ENCODE results near the gene RBPJ. TPM values are rescaled to one million over a fixed set of nuclear protein-coding genes. Genes with fewer than 3 reads are reported as not detected.

Gene RBPJ
- polyA plus RNA-seq, 1 experiment = 218 TPM

- DNase-seq (ENCODE audit: low read depth, low spot score) = no peak
- Histone ChIP-seq H3K9me3 (ENCODE audit: control insufficient read depth, insufficient read depth, low read length) (no peaks in the 10 kb centered on the region), H3K27ac (ENCODE audit: low read depth, low read length) (no peak overlapping the region), H3K4me3 (ENCODE audit: low read depth, low read length) (no peak overlapping the region), H3K27me3 (ENCODE audit: control insufficient read depth, insufficient read depth, low read length) (no peaks in the 10 kb centered on the region)
- ChIA-PET POLR2A (no interaction called here), CTCF (interaction anchor here (0.8 to 8.5 kb wide), 49 partner anchors 10 to 677 kb away, joined by 3 to 141 read pairs (median 5); no protein-coding TSS in a partner anchor)
- TF ChIP-seq, protein P1, sequence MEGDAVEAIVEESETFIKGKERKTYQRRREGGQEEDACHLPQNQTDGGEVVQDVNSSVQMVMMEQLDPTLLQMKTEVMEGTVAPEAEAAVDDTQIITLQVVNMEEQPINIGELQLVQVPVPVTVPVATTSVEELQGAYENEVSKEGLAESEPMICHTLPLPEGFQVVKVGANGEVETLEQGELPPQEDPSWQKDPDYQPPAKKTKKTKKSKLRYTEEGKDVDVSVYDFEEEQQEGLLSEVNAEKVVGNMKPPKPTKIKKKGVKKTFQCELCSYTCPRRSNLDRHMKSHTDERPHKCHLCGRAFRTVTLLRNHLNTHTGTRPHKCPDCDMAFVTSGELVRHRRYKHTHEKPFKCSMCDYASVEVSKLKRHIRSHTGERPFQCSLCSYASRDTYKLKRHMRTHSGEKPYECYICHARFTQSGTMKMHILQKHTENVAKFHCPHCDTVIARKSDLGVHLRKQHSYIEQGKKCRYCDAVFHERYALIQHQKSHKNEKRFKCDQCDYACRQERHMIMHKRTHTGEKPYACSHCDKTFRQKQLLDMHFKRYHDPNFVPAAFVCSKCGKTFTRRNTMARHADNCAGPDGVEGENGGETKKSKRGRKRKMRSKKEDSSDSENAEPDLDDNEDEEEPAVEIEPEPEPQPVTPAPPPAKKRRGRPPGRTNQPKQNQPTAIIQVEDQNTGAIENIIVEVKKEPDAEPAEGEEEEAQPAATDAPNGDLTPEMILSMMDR (IDR thresholded peaks at IDR 0.05; ENCODE audit: low read depth, low read length) = no peak
Observed at GRCh38 chr4:26330946-26331345, 10.1 kb downstream of the RBPJ start.

DNA sequence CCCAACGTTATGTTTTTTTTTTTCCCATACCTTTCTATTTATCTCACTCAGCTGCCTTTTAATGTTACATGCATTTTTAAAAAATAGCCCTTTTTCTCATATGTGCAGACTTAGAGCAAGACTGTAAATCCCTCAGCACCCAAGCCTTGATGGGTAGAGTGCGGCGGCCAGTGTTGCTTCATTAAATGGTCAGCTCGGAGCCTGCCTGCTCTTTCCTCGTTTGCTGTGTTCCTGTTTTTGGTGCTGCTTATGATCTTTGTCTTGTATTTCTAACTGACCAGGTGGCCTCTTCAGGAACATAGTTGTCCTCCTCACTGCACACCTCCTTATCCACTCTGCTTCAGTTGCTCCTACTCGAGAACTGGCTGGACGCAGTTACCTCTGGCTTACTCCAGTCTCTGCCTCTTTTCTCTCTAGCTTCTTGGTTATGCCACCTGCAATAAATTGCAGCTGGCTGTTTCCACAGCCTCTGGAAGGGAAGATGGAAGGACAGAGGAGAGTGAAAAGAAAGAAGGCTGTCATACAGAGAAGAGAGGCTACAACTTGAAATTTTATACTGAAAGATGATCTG is 10.7 kb downstream of the RBPJ start:
- TF ChIP-seq, protein P1 (IDR thresholded peaks at IDR 0.05; ENCODE audit: low read depth, low read length) = no peak
- H3K27me3 ChIP-seq (ENCODE audit: control insufficient read depth, insufficient read depth, low read length) = no peaks in the 10 kb centered on the region
- no peak for DNase-seq (ENCODE audit: low read depth, low spot score)
- ChIA-PET POLR2A (no interaction called here), CTCF (interaction anchor here (0.9 to 8.5 kb wide), 21 partner anchors 13 to 405 kb away, joined by 3 to 141 read pairs (median 4); no protein-coding TSS in a partner anchor)
- H3K4me3 ChIP-seq (ENCODE audit: low read depth, low read length) = no peak overlapping the region
- H3K9me3 ChIP-seq (ENCODE audit: control insufficient read depth, insufficient read depth, low read length) = no peaks in the 10 kb centered on the region
- no peak overlapping the region for H3K27ac ChIP-seq (ENCODE audit: low read depth, low read length)

- CTCF ChIA-PET = interaction anchor here (0.7 kb wide), 2 partner anchors 64 to 77 kb away, joined by 3 read pairs; no protein-coding TSS in a partner anchor
- Histone ChIP-seq H3K9me3 (ENCODE audit: control insufficient read depth, insufficient read depth, low read length) (no peaks in the 10 kb centered on the region), H3K27me3 (ENCODE audit: control insufficient read depth, insufficient read depth, low read length) (no peaks in the 10 kb centered on the region), H3K4me3 (ENCODE audit: low read depth, low read length) (no peak overlapping the region), H3K27ac (ENCODE audit: low read depth, low read length) (no peak overlapping the region)
- POLR2A ChIA-PET = no interaction called here
- DNase-seq (ENCODE audit: low read depth, low spot score) = no peak
- TF ChIP-seq, protein P1 (IDR thresholded peaks at IDR 0.05; ENCODE audit: low read depth, low read length) = no peak
Observed at GRCh38 chr4:26334366-26334765, 13.6 kb downstream of the RBPJ start.

DNA sequence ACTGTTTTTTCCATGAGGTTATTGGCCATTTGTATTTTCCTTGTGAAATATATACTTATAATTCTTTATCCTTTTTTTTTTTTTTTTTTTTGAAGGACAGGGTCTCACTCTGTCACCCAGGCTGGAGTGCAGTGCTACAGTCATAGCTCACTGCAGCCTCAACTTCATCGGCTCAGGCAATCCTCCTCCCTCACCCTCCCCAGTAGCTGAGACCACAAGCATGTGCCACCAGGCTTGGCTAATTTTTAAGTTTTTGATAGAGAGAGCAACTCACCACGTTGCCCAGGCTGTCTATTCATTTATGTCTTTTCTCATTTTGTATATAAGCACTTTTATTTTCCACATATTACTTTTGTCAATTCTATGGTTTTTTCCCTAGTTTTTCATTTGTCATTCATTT is 16.8 kb downstream of the RBPJ start:
- no peak overlapping the region for H3K4me3 ChIP-seq (ENCODE audit: low read depth, low read length)
- H3K9me3 ChIP-seq (ENCODE audit: control insufficient read depth, insufficient read depth, low read length) = no peaks in the 10 kb centered on the region
- no peak for DNase-seq (ENCODE audit: low read depth, low spot score)
- ChIA-PET CTCF (no interaction called here), POLR2A (interaction anchor here (0.7 to 0.8 kb wide), 2 partner anchors 15 to 528 kb away, joined by 3 to 8 read pairs; no protein-coding TSS in a partner anchor)
- no peaks in the 10 kb centered on the region for H3K27me3 ChIP-seq (ENCODE audit: control insufficient read depth, insufficient read depth, low read length)
- no peak overlapping the region for H3K27ac ChIP-seq (ENCODE audit: low read depth, low read length)
- TF ChIP-seq, protein P1 (IDR thresholded peaks at IDR 0.05; ENCODE audit: low read depth, low read length) = no peak

DNA sequence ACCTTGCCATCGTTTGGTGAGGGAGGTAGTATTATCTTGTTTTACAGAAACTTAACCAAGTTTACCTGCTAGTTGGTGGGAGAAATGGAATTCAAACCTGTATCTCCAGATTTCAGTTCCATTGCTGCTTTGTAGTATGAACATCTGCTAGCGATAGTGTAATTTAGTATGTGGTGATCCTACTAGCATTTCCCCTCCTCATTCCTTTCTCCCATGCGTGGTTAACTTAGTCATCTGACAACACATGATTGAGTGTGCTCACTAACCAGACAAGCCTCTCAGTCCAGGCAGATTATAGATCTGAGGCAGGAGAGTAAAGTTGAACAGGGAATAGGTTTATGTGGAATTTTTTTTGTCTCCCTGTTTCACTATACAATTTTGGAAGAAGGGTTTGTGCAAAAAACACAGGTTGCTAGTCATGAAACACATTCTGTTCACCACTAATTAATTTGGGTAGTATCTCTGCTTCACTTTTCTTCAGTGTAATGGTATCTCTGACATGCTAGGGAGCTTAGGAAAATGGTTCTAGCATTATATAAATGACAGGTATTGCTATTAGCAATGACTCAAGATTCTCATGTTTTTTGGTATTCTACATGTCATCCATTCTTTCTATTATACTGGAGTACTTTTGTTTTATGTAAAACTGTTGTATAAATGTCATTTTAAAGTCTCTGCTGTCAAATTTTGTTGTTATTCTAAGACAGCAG is 21.7 kb downstream of the RBPJ start:
- H3K27me3 ChIP-seq (ENCODE audit: control insufficient read depth, insufficient read depth, low read length) = no peaks in the 10 kb centered on the region
- H3K4me3 ChIP-seq (ENCODE audit: low read depth, low read length) = no peak overlapping the region; the same call in 1 of the 2 replicates
- ChIA-PET CTCF (interaction anchor here (3.2 to 4.8 kb wide), 2 partner anchors 12 to 13 kb away, joined by 27 to 43 read pairs; no protein-coding TSS in a partner anchor), POLR2A (no interaction called here)
- peak overlapping the region; percentile 71 for H3K27ac ChIP-seq (ENCODE audit: low read depth, low read length)
- TF ChIP-seq, protein P1 (IDR thresholded peaks at IDR 0.05; ENCODE audit: low read depth, low read length) = no peak
- H3K9me3 ChIP-seq (ENCODE audit: control insufficient read depth, insufficient read depth, low read length) = no peaks in the 10 kb centered on the region
- peak; percentile 75 for DNase-seq (ENCODE audit: low read depth, low spot score)
